ENCODE measurements around the gene FGR. TPM values are rescaled to one million over a fixed set of nuclear protein-coding genes. Genes with fewer than 3 reads are reported as not detected.
A peak's percentile ranks its signal among the peaks of the same experiment; 100 is the strongest.

Gene FGR
- total and polyA plus RNA-seq, 2 of the 13 experiments (the other 11 are each of a cell fraction or from before 2014, with no cell fraction given) = not detected

DNA sequence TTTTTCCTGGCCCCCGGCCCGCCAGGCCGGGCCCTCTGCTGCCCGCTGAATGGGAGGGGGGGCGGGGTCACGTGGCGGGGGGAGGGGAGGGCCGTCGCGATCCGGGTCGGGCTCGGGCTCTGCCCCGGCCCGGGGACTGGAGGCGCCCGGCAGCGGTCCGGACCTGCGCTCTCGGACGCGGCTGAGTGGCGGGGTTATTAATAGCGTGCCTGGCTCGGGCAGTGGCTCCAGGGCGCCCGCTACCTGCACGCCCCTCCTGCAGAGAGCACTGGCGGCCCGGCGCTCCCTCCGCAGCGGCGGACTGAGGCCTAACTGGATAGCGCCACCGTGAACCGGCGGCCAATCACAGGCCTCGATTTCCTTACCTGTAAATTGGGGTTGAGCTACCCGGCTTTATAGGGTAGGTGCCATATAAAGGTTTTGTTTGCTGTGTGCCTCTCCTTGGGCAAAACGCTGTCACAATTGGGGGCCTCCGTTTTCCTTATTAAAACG is 59.1 kb downstream of the FGR start (continued):
- TF ChIP-seq, protein P1, sequence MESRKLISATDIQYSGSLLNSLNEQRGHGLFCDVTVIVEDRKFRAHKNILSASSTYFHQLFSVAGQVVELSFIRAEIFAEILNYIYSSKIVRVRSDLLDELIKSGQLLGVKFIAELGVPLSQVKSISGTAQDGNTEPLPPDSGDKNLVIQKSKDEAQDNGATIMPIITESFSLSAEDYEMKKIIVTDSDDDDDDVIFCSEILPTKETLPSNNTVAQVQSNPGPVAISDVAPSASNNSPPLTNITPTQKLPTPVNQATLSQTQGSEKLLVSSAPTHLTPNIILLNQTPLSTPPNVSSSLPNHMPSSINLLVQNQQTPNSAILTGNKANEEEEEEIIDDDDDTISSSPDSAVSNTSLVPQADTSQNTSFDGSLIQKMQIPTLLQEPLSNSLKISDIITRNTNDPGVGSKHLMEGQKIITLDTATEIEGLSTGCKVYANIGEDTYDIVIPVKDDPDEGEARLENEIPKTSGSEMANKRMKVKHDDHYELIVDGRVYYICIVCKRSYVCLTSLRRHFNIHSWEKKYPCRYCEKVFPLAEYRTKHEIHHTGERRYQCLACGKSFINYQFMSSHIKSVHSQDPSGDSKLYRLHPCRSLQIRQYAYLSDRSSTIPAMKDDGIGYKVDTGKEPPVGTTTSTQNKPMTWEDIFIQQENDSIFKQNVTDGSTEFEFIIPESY (CRISPR knock-in tag; IDR thresholded peaks at IDR 0.05) = 0 out of 2 replicates have a peak, but pooled peaks have one; percentile 16
- TF ChIP-seq ZNF7 (CRISPR knock-in tag; IDR thresholded peaks at IDR 0.05) = no peak

DNA sequence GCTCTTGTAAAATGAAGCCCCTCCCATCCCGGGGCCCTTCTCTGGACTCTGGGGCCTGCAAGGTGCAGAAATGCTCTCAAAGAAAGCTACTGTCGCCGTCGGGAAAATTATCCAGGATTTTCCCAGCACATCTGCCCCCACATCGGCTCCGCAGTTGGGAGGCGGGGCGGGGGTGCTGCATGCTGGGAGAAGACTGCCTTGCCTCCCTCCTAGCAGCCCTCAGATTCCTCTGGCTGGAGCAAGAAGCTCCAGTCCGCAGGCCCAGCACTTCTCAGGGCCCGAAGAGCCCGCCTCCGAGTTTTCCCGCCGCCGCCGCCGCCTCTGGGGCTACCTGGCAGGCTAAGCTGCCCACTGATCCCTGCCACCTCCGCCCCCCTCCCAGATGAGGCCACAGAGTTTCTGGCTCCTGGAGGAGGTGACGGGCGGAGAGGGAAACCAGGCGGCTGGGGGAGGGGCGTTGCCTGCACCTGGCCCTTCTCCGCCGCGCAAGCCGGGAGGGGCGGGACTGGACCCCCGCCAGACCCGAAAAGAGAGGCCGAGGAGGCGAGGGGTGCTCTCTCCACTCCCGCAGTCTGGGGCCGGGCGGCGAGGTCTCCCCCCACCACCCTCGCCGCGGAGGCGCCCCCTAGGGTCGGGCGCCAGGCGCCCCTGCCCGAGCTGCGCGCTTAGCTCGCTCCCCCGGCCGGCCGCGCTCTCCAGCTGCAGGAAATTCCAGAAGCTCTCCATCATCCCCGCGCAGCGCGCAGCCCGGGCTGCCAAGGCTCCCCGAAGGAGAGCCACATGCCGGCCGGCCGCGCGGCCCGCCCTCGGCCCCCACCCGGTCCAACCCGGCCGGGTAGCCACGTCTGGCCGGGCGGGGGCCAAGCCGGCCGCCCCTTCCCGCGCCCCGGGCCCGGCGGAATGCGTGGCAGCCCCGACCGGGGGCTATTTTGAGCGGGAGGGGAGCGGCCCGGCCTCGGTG is 59.8 kb downstream of the FGR start:
- Histone ChIP-seq H3K27me3 (ENCODE audit: control insufficient read depth in 1 of 2, insufficient read depth in 2 of 2, low read length in 2 of 2) (no peaks in the 10 kb centered on the region), H3K9me3 (ENCODE audit: low read length) (no peaks in the 10 kb centered on the region), H3K4me3 (replicated peaks in 1 of 3; ENCODE audit: insufficient read depth in 1 of 3, low read depth in 2 of 3, low read length in 3 of 3) (peak overlapping the region; percentile 53 to 61 (median 60); a peak in 5 of 6 replicates), H4K20me1 (ENCODE audit: insufficient read depth, low read length) (peaks cover 11% of the 10 kb centered on the region; the same call in 1 of the 2 replicates), H3K79me2 (ENCODE audit: insufficient read depth, low read length) (peaks cover 22% of the 10 kb centered on the region), H3K4me1 (ENCODE audit: insufficient read depth, low read length) (peaks cover 73% of the 10 kb centered on the region), H3K4me2 (ENCODE audit: low read depth, low read length) (peak overlapping the region; percentile 70), H2AFZ (ENCODE audit: low read length) (no peak overlapping the region), H3K9ac (ENCODE audit: insufficient read depth, low read depth, low read length) (peak overlapping the region; percentile 38; the same call in 1 of the 2 replicates), H3K27ac (ENCODE audit: extremely low read length, insufficient read depth, low read length) (peak overlapping the region; percentile 68), H3K36me3 (replicated peaks in 1 of 2; ENCODE audit: control insufficient read depth in 1 of 2, insufficient read depth in 2 of 2, low read length in 2 of 2) (no peaks in the 10 kb centered on the region)
- DNase-seq (ENCODE audit: low spot score) (no peak), FAIRE-seq (no peak), ATAC-seq (peak; percentile 32)
- ChIA-PET POLR2A (interaction anchor here (0.6 to 4.5 kb wide), 9 partner anchors 12 to 85 kb away, joined by 3 to 48 read pairs (median 6); partner anchors contain the start of genes AHDC1 and WASF2), CTCF (ENCODE audit: low intra/inter-chr PET ratio, low total read pairs) (interaction anchor here (1.1 kb wide), 1 partner anchor 19 kb away, joined by 3 read pairs; no protein-coding TSS in a partner anchor)
- intact Hi-C loops (cut with micrococcal nuclease; ENCODE audit: unreplicated experiment) = loop anchor here (1.0 to 5.0 kb wide), 2 partner anchors 11 to 48 kb away; no protein-coding TSS in a partner anchor
- whole genome bisulfite sequencing (ENCODE audit: low lambda C conversion rate) = 57% methylated on average over 2 of the region's 83 CpGs
- in situ Hi-C loops (cut with HindIII; ENCODE audit: extremely low pct_ligation_motif_present, low pct_unique_long_range_greater_than_20kb) = no loop called here
- no TSS peak for BruUV-seq (replicated peaks)
- TF ChIP-seq, protein P2, sequence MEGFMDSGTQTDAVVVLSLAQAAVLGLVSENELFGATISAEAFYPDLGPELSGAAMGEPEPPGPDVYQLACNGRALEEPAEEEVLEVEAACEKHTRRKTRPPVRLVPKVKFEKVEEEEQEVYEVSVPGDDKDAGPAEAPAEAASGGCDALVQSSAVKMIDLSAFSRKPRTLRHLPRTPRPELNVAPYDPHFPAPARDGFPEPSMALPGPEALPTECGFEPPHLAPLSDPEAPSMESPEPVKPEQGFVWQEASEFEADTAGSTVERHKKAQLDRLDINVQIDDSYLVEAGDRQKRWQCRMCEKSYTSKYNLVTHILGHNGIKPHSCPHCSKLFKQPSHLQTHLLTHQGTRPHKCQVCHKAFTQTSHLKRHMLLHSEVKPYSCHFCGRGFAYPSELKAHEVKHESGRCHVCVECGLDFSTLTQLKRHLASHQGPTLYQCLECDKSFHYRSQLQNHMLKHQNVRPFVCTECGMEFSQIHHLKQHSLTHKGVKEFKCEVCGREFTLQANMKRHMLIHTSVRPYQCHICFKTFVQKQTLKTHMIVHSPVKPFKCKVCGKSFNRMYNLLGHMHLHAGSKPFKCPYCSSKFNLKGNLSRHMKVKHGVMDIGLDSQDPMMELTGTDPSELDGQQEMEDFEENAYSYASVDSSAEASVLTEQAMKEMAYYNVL (CRISPR knock-in tag; IDR thresholded peaks at IDR 0.05; ENCODE audit: borderline replicate concordance) = 0 out of 2 replicates have a peak, but pooled peaks have one; percentile 47
- TF ChIP-seq ZNF577 (CRISPR knock-in tag; IDR thresholded peaks at IDR 0.05; ENCODE audit: borderline replicate concordance, low read depth) (no peak), TP53 (CRISPR knock-in tag; conservative IDR thresholded peaks at IDR 0.05) (no peak), ZBTB21 (CRISPR knock-in tag; IDR thresholded peaks at IDR 0.05) (no peak), MEIS2 (CRISPR knock-in tag; IDR thresholded peaks at IDR 0.05) (0 out of 2 replicates have a peak, but pooled peaks have one; percentile 3), ZSCAN31 (CRISPR knock-in tag; IDR thresholded peaks at IDR 0.05; ENCODE audit: low read depth) (0 out of 2 replicates have a peak, but pooled peaks have one; percentile 37)
- TF ChIP-seq, protein P3, sequence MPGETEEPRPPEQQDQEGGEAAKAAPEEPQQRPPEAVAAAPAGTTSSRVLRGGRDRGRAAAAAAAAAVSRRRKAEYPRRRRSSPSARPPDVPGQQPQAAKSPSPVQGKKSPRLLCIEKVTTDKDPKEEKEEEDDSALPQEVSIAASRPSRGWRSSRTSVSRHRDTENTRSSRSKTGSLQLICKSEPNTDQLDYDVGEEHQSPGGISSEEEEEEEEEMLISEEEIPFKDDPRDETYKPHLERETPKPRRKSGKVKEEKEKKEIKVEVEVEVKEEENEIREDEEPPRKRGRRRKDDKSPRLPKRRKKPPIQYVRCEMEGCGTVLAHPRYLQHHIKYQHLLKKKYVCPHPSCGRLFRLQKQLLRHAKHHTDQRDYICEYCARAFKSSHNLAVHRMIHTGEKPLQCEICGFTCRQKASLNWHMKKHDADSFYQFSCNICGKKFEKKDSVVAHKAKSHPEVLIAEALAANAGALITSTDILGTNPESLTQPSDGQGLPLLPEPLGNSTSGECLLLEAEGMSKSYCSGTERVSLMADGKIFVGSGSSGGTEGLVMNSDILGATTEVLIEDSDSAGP (CRISPR knock-in tag; IDR thresholded peaks at IDR 0.05; ENCODE audit: borderline replicate concordance) = peak; percentile 55; the same call in 1 of the 2 replicates
- TF ChIP-seq, protein P4, sequence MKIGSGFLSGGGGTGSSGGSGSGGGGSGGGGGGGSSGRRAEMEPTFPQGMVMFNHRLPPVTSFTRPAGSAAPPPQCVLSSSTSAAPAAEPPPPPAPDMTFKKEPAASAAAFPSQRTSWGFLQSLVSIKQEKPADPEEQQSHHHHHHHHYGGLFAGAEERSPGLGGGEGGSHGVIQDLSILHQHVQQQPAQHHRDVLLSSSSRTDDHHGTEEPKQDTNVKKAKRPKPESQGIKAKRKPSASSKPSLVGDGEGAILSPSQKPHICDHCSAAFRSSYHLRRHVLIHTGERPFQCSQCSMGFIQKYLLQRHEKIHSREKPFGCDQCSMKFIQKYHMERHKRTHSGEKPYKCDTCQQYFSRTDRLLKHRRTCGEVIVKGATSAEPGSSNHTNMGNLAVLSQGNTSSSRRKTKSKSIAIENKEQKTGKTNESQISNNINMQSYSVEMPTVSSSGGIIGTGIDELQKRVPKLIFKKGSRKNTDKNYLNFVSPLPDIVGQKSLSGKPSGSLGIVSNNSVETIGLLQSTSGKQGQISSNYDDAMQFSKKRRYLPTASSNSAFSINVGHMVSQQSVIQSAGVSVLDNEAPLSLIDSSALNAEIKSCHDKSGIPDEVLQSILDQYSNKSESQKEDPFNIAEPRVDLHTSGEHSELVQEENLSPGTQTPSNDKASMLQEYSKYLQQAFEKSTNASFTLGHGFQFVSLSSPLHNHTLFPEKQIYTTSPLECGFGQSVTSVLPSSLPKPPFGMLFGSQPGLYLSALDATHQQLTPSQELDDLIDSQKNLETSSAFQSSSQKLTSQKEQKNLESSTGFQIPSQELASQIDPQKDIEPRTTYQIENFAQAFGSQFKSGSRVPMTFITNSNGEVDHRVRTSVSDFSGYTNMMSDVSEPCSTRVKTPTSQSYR (CRISPR knock-in tag; IDR thresholded peaks at IDR 0.05; ENCODE audit: borderline replicate concordance) = peak; percentile 71
